BJ (cell line): Measurements from ENCODE around the gene APOC4. TPM values are rescaled to one million over a fixed set of nuclear protein-coding genes. Genes with fewer than 3 reads are reported as not detected.

Source experiments
- CTCF ChIA-PET: fragments of 350-600 bp; formaldehyde crosslinking; extraction: SDS; loops from one replicate; lab custom pipeline; 2021; ENCODE audit warnings: antibody characterized with exemption, inconsistent platforms; lab: Yijun Ruan, JAX
- POLR2A ChIA-PET: fragments of 300-600 bp; sonication (Branson Sonifier 250); formaldehyde crosslinking; extraction: SDS; loops from one replicate; lab custom pipeline; 2021; ENCODE audit warnings: antibody characterized with exemption; lab: Charles Lee
- DNase-seq: peaks from one replicate; pipeline ENCODE4 v3.0.0-alpha.2; 2011; ENCODE audit warnings: low read depth
- H3K27me3 ChIP-seq: 2 replicates; pipeline ENCODE4 v1.6.0; 2011; ENCODE audit warnings: low read length; ENCODE audit not compliant: control insufficient read depth, insufficient read depth
- H3K36me3 ChIP-seq: 2 replicates; pipeline ENCODE4 v1.5.1; 2011; ENCODE audit warnings: low read length; ENCODE audit not compliant: control insufficient read depth, insufficient read depth
- H3K4me3 ChIP-seq: 2 replicates; pipeline ENCODE4 v1.5.1; 2011; ENCODE audit warnings: low read depth, mild to moderate bottlenecking, control low read depth, low read length
- polyA plus RNA-seq: library from polyadenylated mRNA; depleted of rRNA; stranded (reverse); fragments of >200 nt; gene quantifications from 2 replicates; pipeline ENCODE4 v1.2.3, GENCODE V29; 2011
- TF ChIP-seq, protein P1 (sequence below): IDR thresholded peaks from 2 replicates; pipeline ENCODE4 v1.5.1; 2011; ENCODE audit warnings: low read depth, mild to moderate bottlenecking, control low read depth, inconsistent platforms, low read length, moderate library complexity; ENCODE audit not compliant: insufficient read depth

APOC4 gene
- polyA plus RNA-seq, 1 experiment: not detected

DNA sequence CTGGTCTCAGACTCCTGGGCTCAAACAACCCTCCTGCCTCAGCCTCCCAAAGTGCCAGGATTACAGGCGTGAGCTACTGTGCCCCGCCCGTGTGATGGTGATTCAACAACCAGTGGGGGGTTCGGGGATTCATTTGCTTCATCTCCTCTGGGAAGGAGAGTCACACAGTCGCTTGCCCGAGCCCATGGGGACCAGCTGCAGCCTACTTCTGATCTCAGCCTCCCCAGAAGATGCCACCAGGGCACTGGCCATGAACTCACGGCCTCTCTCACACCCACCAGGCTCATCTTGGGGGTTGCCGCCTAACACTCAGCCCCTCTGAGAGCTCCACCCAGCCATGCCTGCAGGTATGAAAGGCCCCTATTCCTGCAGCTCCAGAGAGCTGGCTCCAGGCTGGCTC is 44.2 kb upstream of the APOC4 start:
- POLR2A ChIA-PET: interaction anchor here (0.6 kb wide), 1 partner anchor 13 kb away, joined by 4 read pairs; no protein-coding TSS in a partner anchor

DNA sequence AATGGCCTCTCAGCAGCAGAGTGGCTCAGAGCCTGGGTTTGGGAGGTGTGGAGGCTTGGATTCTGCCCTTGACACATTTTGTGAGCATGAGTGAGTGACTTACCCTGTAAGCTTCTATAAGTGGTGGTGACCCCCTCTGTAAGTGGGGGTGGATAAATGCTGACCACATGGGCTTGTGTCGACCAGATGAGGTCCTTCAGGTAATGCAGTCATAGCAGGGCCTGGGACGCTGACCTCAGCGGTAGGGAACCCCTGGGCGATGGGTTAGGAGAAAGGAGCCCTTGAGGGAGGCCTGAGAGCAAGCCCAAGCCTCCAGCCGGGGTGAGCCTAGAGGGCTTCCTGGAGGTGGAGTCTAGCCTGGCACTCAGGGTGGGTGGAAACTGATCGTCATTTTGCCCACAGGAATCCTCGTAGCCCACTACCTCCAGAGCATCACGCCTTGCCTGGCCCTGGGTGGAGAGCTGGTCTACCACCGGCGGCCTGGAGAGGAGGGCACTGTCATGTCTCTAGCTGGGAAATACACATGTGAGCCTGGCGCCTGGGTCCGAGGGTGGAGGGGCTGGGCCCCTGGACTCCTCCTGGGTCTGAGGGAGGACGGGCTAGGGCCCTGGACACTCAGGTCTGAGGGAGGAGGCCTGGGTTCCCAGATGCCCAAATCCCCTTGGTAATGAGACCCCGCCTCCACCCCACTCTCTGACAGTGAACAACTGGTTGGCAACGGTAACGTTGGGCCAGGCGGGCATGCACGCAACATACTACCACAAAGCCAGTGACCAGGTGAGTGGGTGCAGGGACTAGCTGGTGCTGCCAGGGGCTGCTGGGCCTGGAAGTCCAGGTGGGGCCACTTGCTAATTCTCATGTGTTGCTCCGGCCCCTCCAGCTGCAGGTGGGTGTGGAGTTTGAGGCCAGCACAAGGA is 41.5 kb upstream of the APOC4 start:
- TF ChIP-seq, protein P1, sequence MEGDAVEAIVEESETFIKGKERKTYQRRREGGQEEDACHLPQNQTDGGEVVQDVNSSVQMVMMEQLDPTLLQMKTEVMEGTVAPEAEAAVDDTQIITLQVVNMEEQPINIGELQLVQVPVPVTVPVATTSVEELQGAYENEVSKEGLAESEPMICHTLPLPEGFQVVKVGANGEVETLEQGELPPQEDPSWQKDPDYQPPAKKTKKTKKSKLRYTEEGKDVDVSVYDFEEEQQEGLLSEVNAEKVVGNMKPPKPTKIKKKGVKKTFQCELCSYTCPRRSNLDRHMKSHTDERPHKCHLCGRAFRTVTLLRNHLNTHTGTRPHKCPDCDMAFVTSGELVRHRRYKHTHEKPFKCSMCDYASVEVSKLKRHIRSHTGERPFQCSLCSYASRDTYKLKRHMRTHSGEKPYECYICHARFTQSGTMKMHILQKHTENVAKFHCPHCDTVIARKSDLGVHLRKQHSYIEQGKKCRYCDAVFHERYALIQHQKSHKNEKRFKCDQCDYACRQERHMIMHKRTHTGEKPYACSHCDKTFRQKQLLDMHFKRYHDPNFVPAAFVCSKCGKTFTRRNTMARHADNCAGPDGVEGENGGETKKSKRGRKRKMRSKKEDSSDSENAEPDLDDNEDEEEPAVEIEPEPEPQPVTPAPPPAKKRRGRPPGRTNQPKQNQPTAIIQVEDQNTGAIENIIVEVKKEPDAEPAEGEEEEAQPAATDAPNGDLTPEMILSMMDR: no peak
- peaks cover 3% of the 10 kb centered on the region for H3K27me3 ChIP-seq
- ChIA-PET POLR2A (no interaction called here), CTCF (interaction anchor here (1.0 to 4.5 kb wide), 2 partner anchors 9 to 51 kb away, joined by 5 to 31 read pairs; partner anchors contain the start of gene TOMM40)
- H3K36me3 ChIP-seq: peaks cover 28% of the 10 kb centered on the region
- H3K4me3 ChIP-seq: no peak overlapping the region
- DNase-seq: no peak

More for the DNA sequence above, 44.2 kb upstream of the APOC4 start:
- DNase-seq: no peak
- no peaks in the 10 kb centered on the region for H3K27me3 ChIP-seq
- CTCF ChIA-PET: interaction anchor here (1.3 to 1.9 kb wide), 2 partner anchors 9 to 55 kb away, joined by 4 to 5 read pairs; no protein-coding TSS in a partner anchor
- TF ChIP-seq, protein P1: no peak
- peaks cover 49% of the 10 kb centered on the region for H3K36me3 ChIP-seq
- no peak overlapping the region for H3K4me3 ChIP-seq

DNA sequence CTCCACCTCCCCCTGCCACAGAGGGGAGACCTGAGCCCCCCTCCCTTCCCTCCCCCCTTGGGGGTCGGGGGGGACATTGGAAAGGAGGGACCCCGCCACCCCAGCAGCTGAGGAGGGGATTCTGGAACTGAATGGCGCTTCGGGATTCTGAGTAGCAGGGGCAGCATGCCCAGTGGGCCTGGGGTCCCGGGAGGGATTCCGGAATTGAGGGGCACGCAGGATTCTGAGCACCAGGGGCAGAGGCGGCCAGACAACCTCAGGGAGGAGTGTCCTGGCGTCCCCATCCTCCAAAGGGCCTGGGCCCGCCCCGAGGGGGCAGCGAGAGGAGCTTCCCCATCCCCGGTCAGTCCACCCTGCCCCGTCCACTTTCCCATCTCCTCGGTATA is 38.8 kb upstream of the APOC4 start:
- no peak for DNase-seq
- Histone ChIP-seq H3K36me3 (peaks cover 14% of the 10 kb centered on the region), H3K27me3 (peaks cover 3% of the 10 kb centered on the region), H3K4me3 (no peak overlapping the region)
- POLR2A ChIA-PET: no interaction called here
- TF ChIP-seq, protein P1: no peak
- CTCF ChIA-PET: interaction anchor here (0.7 to 6.6 kb wide), 14 partner anchors 8 to 437 kb away, joined by 3 to 151 read pairs (median 4); partner anchors contain the start of genes APOC1, CLPTM1, KLC3 and TOMM40

DNA sequence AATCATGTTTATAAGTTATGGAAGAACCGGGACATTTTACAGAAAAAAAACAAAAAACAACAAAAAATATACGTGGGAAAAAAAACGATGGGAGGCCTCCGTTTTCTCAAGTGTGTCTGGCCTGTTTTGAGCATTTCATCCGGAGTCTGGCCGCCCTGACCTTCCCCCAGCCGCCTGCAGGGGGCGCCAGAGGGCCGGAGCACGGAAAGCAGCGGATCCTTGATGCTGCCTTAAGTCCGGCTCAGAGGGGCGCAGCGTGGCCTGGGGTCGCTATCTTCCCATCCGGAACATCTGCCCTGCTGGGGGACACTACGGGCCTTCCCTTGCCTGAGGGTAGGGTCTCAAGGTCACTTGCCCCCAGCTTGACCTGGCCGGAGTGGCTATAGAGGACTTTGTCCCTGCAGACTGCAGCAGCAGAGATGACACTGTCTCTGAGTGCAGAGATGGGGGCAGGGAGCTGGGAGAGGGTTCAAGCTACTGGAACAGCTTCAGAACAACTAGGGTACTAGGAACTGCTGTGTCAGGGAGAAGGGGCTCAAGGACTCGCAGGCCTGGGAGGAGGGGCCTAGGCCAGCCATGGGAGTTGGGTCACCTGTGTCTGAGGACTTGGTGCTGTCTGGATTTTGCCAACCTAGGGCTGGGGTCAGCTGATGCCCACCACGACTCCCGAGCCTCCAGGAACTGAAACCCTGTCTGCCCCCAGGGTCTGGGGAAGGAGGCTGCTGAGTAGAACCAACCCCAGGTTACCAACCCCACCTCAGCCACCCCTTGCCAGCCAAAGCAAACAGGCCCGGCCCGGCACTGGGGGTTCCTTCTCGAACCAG is 38.2 kb upstream of the APOC4 start:
- H3K36me3 ChIP-seq: peaks cover 14% of the 10 kb centered on the region
- CTCF ChIA-PET: interaction anchor here (0.6 to 6.6 kb wide), 21 partner anchors 9 to 436 kb away, joined by 3 to 151 read pairs (median 4); partner anchors contain the start of genes APOC1, CLPTM1, IGSF23 and KLC3
- no peak for DNase-seq
- H3K27me3 ChIP-seq: peaks cover 3% of the 10 kb centered on the region
- POLR2A ChIA-PET: no interaction called here
- H3K4me3 ChIP-seq: no peak overlapping the region
- TF ChIP-seq, protein P1: peak; percentile 99
